GM12874 (cell line): ENCODE results near the gene TPRX1.

ENCODE experiments used
- TF ChIP-seq, protein P1 (sequence below): IDR thresholded peaks from 2 replicates; pipeline ENCODE4 v1.5.1; 2011; ENCODE audit warnings: low read depth, mild to moderate bottlenecking, control low read depth, low read length, moderate library complexity; ENCODE audit not compliant: insufficient read depth

The TPRX1 gene

DNA sequence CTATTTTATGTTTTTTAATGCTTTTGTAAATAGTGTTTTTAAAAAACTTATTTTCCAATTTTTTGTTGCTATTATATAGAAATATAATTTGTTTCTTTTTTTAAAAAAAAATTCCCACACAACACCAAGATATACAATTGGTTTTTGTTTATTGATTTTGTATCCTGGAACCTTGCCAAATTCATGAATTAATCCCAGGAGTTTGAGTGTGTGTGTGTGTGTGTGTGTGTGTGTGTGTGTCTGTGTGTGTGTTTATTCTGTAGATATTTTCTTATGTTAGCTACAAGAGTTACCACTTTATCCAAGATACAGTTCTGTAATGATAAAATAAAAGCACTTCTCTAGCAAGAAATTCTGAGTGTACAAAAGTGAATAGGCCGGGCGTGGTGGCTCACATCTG, 7.6 kb downstream of the TPRX1 start:
- TF ChIP-seq, protein P1, sequence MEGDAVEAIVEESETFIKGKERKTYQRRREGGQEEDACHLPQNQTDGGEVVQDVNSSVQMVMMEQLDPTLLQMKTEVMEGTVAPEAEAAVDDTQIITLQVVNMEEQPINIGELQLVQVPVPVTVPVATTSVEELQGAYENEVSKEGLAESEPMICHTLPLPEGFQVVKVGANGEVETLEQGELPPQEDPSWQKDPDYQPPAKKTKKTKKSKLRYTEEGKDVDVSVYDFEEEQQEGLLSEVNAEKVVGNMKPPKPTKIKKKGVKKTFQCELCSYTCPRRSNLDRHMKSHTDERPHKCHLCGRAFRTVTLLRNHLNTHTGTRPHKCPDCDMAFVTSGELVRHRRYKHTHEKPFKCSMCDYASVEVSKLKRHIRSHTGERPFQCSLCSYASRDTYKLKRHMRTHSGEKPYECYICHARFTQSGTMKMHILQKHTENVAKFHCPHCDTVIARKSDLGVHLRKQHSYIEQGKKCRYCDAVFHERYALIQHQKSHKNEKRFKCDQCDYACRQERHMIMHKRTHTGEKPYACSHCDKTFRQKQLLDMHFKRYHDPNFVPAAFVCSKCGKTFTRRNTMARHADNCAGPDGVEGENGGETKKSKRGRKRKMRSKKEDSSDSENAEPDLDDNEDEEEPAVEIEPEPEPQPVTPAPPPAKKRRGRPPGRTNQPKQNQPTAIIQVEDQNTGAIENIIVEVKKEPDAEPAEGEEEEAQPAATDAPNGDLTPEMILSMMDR = no peak

DNA sequence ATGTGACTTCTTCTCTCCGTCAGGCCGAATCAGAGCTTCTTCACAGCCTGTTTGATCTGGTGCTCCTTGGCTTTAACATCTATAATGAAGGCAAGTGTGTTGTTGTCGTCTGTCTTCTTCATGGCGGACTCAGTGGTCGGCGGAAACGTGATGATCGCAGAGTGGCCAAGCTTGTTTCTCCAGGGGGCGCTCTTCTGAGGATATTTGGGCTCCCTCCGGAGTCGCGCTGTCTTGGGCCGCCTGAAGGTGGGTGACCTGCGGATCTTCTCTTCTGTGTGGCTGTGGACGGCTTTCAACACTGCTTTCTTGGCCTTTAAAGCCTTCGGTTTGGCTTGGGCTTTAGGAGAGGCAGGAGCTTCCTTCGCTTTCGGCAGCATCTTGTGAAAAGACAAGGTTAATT, 9.8 kb downstream of the TPRX1 start:
- TF ChIP-seq, protein P1 = no peak; the same call in 1 of the 2 replicates

GRCh38 chr19:47792616-47793015, 11.7 kb downstream of the TPRX1 start:
- TF ChIP-seq, protein P1 = no peak

DNA sequence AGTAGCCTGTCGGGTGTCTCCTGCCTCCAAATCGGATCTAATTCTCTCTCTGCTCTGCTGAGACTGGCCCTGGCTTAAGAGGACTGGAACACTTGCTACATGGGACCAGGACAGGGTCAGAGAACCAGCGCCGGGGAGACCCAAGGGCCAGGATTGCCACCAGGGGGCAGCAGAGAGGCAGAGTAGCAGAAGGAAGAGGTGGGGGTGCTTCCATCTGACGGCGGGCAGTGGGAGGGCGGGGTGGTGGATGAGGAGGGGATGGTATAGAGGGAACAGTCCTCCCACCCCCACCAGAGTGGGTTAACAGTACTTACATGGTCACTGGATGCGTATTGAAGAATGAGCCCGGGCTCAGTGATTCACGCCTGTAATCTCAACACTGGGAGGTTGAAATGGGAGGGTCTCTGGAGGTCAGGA, 13.9 kb downstream of the TPRX1 start:
- TF ChIP-seq, protein P1 = peak; percentile 90

DNA sequence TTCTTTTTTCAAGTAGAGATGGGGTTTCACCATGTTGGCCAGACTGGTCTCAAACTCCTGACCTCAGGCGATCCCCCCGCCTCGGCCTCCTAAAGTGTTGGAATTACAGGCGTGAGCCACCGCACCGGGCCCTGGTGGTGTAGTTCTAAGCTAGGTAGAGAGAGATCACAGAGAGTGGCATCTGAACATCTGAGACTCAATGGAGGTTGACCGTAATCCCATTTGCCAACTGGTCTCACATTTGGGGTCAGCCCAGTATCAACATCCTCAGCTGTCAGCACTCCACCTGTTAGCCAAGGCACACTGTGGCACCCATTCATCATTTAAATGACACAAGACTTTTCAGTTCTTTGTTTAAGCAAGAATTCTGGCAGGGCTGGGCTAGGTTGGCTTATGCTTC, 17.8 kb downstream of the TPRX1 start:
- TF ChIP-seq, protein P1 = no peak

DNA sequence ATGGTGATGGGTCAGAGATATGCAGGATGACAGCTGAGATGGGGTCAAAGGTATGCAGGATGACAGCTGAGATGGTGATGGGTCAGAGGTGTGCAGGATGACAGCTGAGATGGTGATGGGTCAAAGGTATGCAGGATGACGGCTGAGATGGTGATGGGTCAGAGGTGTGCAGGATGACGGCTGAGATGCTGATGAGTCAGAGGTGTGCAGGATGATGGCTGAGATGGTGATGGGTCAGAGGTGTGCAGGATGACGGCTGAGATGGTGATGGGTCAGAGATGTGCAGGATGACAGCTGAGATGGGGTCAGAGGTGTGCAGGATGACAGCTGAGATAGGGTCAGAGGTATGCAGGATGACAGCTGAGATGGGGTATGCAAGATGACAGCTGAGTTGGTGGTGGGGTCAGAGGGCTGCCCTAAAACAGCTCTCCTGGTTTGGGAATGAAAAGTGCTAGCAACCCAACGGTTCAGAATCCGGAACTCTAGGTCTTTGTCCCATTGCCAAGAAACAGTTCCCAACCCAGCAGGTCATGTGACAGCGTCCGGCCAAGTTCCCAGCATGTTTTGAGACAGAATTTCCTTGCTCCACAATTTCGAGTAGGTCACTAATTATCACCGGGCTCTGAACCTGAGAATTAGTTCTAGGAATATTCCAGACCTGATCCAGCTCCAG, 22.6 kb downstream of the TPRX1 start:
- TF ChIP-seq, protein P1 = no peak

DNA sequence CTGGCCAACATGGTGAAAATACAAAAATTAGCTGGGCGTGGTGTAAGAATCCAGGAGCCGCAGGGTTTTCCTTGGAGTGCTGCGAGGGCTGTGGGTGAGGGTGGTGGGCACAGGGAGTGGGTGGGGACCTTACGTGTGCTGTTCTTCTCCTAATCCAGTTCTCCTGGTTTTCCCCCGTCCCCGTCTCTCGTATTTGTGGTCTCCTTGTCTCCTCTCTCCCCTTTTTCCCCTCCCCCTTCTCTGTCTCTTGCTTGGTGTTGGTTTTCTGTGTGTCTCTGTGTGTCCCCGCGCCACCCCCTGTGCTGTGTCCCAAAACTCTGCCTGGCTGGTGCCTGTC, 24.2 kb downstream of the TPRX1 start:
- TF ChIP-seq, protein P1 = no peak
